ENCODE measurements around the gene IGFBP2. TPM values are rescaled to one million over a fixed set of nuclear protein-coding genes. Genes with fewer than 3 reads are reported as not detected.
A peak's percentile ranks its signal among the peaks of the same experiment; 100 is the strongest.

The IGFBP2 gene
- total RNA-seq, 1 experiment from 2014 or later, result 11.6 TPM

DNA sequence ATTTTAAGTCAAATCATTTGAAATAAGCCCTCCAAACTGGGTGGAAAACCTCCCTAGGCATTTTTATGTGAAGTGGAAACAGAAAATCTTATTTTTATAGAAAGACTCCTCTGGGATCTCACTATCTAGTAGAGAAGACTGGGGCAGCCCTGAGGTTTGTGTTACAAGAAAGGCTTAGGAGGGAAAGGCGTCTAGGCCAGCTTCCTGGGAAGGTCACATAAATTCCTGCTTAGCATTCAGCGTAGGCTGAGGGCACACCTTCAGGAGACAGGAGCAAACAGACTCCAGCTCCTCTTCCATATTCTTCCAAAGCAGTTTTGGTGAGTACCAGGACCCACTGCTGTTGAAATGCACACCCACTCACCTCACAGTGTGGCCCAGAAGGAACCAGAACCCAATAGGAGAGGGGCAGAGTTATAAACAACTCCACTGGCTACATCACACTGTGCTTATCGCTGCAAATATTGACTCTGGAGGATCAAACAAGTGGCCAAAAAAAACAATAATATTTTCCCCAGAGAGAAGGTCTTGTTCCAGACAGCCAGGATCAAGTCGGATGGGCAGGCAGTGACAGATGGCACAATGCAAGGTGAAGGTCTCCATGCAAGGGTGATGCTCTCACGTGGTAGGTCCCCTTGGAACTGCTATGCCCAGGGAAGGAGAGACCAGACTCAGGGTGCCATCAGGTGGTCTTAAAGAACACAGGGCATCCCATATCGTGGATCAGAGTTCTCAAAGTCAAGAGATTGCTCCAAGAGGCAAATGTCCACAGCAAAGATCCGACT, 17.7 kb upstream of the IGFBP2 start:
- no peak for DNase-seq (ENCODE audit: low spot score)

DNA sequence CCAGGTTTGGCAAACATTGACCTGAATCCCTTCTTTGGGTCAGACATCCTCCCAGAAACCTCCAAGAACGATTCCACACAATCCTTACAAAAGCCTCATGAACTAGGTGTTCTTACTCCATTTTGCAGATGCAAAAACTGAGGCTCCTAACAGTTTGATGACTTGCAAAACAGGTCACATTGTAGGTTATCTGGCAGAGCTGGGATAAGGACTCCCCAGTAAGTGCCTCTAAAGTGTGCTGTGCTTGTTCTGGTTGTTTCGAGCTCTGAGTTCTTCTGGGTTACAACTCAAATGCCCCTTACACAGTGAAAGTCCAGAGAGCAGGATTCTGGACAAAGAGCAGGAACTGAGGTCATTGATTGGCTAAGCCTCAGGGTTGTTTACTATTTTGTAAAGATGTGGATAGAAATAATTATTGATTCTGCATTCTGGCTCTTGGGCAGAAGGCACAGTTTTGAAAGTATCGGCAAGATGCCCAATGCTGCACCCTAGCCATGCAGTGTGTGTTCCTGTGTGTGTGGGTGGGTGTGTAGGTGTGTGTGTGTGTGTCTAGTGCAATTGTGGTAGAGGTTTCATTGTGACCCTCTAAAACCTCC, 17.0 kb upstream of the IGFBP2 start:
- DNase-seq (ENCODE audit: low spot score), result no peak

DNA sequence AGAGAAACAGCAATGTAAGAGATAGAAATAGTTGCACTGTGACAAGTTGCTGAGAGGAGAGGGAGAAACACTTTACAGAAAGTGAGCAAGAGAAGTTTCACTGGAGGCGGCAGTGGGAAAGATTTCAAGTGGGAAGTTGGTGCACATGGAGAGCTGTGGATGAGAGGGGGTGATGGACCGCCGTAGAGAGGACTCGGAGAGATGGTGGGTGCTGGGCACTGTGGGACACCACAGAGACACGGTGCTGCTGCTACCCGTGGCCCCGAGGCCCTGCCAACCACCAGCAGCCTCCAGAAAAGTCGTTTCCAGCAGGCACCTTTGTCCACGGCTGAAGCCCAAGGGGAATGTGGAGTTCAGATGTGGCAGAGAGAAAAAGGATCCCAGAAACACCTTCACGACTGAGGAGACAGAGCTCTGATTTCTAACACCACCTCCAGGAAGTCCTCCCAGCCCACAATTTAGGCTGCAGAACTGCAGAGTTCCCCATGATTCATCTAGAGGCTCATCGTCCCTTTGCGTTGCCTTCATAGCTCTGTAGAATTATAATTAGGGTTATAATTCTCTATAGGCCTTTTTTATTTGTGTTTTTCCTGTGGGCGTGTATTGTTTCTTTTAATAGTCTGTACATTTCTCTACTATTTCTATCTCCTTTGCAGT, 15.9 kb upstream of the IGFBP2 start:
- DNase-seq (ENCODE audit: low spot score), result no peak

DNA sequence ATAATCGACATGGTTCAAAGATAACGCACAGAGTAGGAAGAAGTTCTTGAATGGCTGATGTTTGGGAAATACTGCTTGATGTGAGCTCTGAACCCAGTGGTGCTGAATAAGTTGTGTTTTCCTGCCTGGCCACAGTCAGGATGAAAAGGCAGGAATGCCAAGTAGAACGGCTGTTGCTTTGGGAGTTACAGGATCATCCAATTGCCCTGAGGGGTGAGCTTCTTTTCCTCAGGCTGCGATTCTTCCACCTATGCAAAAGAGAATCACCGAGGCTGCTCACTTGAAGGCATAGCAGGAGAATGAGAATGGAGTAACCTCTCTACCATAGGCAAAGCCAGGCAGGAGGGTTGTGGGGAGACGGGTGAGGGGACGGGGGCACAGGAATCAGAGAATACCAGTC, 14.4 kb upstream of the IGFBP2 start:
- DNase-seq (ENCODE audit: low spot score), result no peak

DNA sequence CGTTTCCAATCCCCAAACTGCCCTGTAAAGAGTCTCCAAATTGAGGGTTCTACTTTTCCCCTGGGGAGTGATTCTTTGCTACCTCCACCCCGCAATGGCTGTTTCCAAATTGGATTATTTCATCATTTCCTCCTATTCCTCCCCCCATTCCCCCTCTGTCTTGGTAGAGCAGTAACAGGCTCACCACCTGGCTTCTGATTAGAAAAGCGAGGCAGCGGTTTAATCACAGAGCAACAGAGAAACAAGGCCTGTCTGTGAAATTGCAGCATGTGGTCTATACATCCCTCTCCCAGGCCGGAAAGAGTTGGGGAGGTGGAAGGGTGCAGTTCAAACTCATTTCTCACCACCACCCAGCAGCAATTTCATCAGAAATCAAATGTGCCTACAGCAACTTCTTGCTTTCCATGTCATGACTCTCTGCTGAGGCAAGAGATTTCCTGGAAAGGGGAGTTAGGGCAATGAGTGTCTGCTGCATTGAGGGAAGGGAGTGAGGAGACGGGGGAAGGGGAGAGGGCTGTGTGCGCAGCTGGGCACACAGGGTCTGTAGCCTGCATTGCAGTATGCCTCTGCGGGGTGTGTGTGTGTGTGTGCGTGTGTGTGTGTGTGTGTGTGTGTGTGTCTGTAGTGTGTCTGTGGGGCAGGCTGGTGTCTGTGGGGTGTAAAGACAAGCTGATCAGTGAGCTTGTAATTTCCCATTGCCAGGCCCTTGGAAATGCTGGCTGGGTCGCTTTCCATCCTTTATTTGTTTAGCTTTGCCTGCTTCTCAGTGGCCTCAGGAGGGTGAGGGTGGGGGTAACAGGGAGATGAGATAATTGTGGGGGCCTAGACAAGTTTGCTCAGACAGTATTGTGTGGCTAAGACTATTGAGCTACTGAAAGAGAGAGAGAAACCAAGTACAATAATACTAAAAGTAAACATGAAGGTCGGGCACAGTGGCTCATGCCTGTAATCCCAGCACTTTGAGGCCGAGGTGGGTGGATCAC, 13.5 kb upstream of the IGFBP2 start:
- DNase-seq (ENCODE audit: low spot score), result peak; percentile 30

DNA sequence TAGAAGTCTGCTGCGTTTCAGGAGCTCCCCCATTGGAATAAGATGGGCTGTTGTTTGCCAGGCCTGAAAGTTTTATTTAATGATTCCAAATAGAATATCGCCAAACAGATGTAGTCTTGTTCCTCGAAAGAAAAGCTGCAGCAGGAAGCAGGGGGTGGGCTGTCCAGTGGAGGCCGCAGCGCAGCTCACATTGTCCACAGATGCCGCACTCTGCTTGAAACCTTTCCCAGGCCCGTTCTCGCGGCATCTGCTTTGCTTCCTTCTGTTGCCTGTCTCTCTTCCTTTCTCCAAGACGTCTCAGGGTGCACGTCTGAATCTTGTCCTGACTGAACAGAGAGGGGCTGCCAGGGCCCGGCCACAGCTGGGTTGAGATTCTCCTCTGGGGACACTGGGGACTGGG, 12.4 kb upstream of the IGFBP2 start:
- no peak for DNase-seq (ENCODE audit: low spot score)

DNA sequence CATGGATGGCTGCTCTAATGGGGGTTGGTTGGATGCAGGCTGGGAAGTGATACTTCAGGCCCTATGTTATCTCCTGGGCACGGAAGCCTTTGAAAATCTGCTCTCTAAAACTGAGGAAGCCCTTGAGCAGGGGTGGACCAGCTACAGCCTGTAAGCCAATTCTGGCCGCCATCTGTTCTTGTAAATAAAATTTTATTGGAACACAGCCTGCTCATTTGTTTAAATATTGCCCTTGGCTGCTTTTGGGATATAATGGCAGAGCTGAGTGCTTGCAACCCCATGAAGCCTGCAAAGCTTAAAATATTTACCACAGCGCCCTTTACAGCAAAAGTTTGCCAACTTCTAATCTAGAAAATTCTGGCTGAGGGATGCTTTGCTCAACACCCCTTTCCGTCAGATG, 11.9 kb upstream of the IGFBP2 start:
- DNase-seq (ENCODE audit: low spot score), result no peak

DNA sequence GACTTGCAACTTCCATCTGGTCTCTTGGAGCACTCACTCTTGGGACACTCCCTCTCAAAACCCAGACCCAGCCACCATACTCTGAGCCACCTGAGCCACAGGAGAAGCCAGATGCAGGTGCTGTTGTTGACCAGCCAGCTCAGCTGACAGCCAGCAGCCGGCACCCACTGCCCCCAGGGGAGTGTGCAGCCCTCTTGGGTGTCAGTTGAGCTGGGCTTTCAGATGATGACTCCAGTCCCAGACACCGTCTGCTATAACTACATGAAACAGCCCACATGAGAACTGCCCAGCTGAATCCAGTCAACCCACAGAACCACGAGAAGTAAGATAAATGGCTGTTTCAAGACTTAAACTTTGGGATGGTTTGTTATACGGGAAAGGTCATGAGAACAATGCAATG, 10.7 kb upstream of the IGFBP2 start:
- no peak for DNase-seq (ENCODE audit: low spot score)

DNA sequence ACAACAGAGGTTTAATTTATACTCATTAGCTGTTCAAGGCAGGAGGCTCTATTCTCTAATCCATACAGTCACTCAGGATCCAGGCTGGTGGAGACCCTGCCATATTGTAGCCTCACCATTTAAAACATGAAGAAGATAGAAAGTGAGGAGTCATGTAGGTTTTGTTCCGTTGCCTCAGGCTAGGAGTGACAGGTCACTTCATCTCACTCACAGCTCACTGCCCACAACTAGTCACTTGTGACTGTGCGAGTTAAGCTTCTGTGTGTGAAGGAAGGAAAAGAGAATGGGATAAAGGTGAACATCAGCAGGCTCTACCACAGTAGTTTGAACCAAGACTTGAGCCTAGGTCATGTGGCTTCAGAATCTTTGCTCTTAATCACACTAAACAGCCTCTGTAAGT, 9.0 kb upstream of the IGFBP2 start:
- DNase-seq (ENCODE audit: low spot score), result no peak

DNA sequence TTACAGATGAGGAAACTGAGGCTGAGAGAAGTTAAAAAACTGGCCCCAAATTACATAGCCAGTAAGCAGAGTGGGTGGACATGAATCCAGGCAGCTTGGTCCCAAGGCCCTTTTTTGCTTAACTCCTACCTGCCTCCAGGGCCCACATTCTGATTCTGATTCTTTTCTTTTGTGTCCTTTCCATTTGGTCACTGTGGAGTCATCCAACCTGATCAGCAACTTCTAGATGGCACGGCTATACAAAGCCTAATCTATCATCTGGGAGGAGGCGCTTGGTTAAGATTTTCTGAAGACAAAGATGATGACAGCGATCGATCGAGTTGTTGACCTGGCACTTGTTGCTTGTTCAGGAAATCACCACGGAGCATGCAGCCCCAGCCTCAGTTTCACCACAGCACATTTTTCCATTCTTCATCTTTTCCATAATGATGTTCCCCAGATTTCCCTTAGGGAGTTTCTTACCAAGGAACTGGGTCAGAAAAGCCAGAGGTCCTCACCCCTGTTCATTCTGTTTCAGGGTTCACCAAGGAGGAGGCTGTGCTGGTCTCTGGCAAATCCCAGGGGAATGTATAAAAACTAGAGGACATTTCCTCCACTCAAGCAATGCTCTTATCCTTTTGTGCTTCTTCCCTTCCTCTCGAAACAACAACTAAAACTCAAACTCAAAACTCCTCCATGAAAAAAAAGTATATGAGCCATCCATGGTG, 6.9 kb upstream of the IGFBP2 start:
- DNase-seq (ENCODE audit: low spot score), result no peak

DNA sequence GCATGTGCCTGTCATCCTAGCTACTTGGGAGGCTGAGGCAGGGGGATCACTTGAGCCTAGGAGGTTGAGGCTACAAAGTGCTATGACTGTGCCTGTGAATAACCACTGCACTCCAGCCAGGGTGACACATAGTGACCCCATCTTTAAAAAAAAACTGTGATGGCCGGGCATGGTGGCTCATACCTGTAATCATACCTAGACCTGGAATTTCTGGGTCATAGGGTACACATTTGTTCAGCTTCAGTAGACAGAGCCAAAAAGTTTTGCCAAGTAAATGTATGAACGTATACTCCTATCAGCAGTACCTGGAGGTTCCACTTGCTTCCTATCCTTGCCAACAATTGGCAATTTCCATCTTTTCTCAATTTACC, 6.4 kb upstream of the IGFBP2 start:
- no peak for DNase-seq (ENCODE audit: low spot score)

DNA sequence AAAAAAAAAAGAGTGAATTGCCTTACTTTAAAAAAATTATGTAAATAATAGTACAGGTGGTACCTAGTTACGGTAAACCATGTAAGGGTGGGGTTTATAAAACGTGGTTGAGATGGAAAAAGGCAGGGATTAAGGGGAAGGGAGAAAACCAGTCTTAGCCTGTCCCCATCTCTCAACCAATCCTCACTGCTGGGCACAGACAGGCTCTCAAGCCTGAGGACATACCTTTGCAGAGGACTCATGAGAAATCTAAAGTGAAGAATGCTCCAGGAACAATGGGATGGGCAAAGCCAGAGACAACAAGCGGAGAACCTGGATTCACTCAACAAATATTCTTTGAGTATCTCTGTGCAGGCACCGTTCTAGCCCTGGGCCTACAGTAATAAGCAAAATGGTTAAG, 3.4 kb upstream of the IGFBP2 start:
- no peak for DNase-seq (ENCODE audit: low spot score)

DNA sequence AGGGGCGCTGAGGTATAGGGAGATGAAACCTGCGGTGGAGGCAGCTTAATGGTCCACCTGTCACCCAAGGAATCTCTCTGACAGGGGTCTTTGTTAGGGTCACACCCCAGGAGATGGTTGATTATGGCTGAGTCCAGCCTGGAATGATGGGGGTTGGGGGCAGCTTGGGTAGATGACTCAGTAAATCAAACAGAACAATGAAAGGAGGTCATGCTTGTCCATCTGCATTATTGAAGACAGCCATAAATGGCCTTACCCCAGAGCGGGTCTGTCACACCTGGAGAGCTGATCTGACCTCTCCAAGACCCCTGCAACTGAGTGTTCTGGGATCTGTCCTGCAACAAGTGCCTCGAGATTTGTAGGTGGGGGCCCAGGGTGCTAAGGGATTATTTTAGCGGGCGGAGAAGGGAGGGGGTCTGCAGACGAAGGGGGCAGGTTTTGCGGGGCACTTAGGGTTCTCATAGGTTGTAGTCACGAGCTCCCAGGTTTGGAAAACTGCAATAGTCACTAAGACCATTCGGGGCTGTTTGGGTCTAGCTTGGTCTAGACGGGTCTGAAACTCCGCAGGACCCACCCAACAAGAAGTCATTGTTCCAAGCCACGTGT, 771 bp upstream of the IGFBP2 start:
- no peak for DNase-seq (ENCODE audit: low spot score)

DNA sequence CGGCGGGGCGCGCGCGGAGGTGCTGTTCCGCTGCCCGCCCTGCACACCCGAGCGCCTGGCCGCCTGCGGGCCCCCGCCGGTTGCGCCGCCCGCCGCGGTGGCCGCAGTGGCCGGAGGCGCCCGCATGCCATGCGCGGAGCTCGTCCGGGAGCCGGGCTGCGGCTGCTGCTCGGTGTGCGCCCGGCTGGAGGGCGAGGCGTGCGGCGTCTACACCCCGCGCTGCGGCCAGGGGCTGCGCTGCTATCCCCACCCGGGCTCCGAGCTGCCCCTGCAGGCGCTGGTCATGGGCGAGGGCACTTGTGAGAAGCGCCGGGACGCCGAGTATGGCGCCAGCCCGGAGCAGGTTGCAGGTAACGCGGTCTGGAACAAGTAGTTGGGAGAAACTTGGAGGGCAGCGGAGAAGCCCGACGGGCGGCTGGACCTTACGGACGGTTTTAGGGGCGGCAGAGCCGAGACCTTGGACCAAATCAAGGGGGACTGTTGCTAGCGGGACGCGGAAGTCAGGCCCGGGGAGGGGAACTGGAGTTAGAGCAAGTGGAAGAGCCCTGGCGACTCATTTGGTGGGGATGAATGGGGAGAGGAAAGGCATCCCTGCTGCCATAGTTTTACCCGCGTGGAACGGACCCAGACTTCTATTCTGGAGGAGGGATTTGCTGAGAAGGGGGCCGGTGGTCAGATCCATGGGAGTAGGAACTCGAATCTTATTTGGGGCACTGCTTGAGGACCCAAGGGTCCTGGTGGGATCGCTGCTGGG, 573 bp downstream of the IGFBP2 start:
- DNase-seq (ENCODE audit: low spot score), result no peak

DNA sequence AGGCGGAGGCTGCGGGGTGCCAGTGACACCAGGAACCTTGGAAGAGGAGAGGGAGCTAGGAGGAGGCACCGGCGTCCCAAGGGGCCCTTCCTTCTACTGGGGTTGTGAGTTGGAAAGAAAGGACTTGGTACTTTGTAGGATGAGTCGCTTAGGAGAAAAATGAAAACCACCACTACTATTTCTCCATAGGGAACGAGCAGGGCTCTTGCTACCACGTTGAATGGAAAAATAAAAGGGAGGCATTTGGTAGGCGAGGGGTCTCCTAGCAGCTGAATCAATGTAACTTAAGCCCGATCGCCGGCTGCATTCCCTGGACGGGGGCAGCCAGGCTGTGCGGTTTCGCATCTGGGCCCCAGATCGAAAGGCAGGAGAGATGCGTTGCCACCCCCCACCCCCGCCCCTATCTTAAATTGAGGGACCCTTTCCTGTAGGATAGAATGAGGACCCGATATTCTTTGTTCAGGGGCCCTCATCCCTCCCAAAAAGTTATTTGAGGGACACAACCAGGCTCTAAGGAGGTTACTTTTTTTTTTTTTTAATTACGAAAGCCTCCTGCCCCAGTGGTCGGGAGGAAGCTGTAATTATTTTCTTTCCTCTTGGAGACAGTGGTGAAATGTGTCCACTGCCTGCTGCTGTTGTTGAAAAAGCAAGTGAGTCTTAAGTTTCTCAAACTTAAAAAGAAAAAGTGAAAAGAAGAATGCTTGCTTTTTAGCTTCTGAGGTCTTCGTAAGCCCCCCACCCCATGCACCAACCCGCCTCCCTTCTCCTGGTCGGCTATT, 1.3 kb downstream of the IGFBP2 start:
- DNase-seq (ENCODE audit: low spot score), result no peak

DNA sequence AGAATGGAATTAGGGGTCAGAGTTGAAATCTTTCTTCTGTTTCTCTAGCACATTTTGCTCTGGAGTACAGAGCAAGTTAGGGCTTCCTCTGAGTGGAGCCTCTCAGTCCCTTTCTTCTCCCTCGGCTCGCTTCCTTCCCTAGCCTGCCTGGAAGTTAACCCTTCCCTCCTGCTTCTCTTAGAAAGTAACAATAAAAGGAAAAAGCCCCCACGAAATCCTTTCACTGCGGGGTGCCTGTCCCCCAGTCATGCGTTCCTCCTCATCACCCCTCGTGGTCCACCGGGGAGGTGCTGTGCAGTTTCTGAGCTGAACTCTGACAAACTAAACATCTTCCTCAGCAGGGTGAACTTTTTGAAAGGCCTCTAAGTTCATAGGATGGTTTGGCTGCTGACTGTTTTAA, 2.0 kb downstream of the IGFBP2 start:
- DNase-seq (ENCODE audit: low spot score), result no peak

DNA sequence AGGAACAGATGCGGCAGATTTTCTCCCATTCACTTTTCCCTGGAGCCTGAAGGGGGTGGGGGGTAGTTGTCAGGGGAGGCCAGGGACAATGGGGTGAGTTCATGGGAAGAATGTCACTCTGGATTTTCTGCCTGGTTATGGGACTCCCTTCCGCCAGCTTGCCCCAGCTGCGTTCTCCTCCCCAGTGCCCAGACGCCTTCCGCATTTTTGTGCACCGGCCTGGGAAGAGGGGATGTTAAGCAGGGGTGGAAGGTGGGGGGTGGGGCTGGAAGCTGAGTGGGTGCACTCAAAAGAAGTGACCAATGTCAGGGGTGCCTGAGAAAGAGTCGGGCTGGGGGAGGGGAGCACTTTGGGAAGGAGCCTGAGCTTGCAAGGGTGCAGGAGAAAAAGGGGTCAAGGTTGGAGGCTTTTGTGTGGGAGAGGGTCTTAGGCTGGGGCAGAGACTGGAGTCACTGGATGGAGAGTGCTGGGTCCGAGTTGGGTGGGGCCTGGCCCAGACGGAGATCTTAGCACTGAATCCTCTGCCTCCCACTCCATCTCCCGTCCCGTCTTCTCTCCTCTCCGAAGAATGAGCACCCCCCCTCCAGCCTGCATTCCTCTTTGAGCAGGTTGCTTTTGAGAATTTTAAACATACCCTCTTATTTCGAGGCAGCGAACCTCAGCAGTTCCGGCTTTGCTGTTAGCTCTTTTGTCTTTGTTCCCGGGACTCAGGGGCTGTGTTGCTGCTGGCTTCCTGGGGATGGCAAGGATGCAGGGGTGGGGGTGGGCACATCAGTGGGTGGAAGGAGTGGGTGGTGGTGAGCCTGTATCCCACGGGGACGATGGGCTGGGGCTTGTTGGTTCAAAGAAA, 2.7 kb downstream of the IGFBP2 start:
- no peak for DNase-seq (ENCODE audit: low spot score)

Measured in H4 (cell line).